HG02610 (cell line): ENCODE data around the gene RGPD6.
A peak's percentile ranks its signal among the peaks of the same experiment; 100 is the strongest.
"Not testable (repeated sequence)": the region's sequence is repeated elsewhere in the genome, so short reads cannot be mapped to it uniquely, and the experiment has no call there.

Experiments
- ATAC-seq: cut with Tn5 transposase; IDR thresholded peaks from one replicate; pipeline ENCODE4 v1.9.1; 2021; ENCODE audit warnings: mild to moderate bottlenecking, moderate library complexity; ENCODE audit not compliant: unreplicated experiment

Gene RGPD6

GRCh38 chr2:110482697-110483096 is 94.3 kb downstream of the RGPD6 start:
- ATAC-seq, result not testable (repeated sequence)

- not testable (repeated sequence) for ATAC-seq
Measured at GRCh38 chr2:110481200-110481599, 95.8 kb downstream of the RGPD6 start.

- not testable (repeated sequence) for ATAC-seq
Measured at GRCh38 chr2:110480084-110480483, 96.9 kb downstream of the RGPD6 start.

GRCh38 chr2:110477370-110477769 is 99.7 kb downstream of the RGPD6 start:
- ATAC-seq, result not testable (repeated sequence)

GRCh38 chr2:110476952-110477351 is 100.1 kb downstream of the RGPD6 start:
- ATAC-seq, result not testable (repeated sequence)

- not testable (repeated sequence) for ATAC-seq
Measured at GRCh38 chr2:110475627-110476359, 101.2 kb downstream of the RGPD6 start.

- peak; percentile 98 for ATAC-seq
Measured at GRCh38 chr2:110474898-110475297, 102.1 kb downstream of the RGPD6 start.

- ATAC-seq, result not testable (repeated sequence)
Measured at GRCh38 chr2:110473059-110473358, 104.0 kb downstream of the RGPD6 start.

GRCh38 chr2:110472171-110473058 is 104.6 kb downstream of the RGPD6 start, which contains the start of gene LIMS4:
Gene LIMS4, minus strand, starts transcription at chr2:110472816. Its CDS starts 38 bp downstream, at chr2:110472778.
- not testable (repeated sequence) for ATAC-seq

- ATAC-seq, result peak; percentile 52
Measured at GRCh38 chr2:110468921-110469320, 108.1 kb downstream of the RGPD6 start.

- ATAC-seq, result peak; percentile 87
Measured at GRCh38 chr2:110465312-110465711, 111.7 kb downstream of the RGPD6 start.
